Ectodermal cell (in vitro differentiated cells): Measurements from ENCODE around the gene BSDC1.

Source experiments
- H3K27ac ChIP-seq: 2 replicates; pipeline ENCODE4 v1.7.0; 2013; ENCODE audit warnings: mild to moderate bottlenecking, low read depth, low read length; ENCODE audit not compliant: insufficient read depth, poor library complexity, severe bottlenecking
- H3K27me3 ChIP-seq: 2 replicates; pipeline ENCODE4 v1.7.0; 2013; ENCODE audit warnings: mild to moderate bottlenecking, low read length; ENCODE audit not compliant: insufficient read depth, control insufficient read depth, poor library complexity, severe bottlenecking
- H3K36me3 ChIP-seq: one replicate; pipeline ENCODE4 v1.7.0; 2013; ENCODE audit warnings: low read length; ENCODE audit not compliant: control insufficient read depth, insufficient read depth
- H3K4me1 ChIP-seq: one replicate; pipeline ENCODE4 v1.7.0; 2013; ENCODE audit warnings: low read length; ENCODE audit not compliant: control insufficient read depth, insufficient read depth
- H3K4me3 ChIP-seq: 2 replicates; pipeline ENCODE4 v1.7.0; 2013; ENCODE audit warnings: low read depth, low read length, control low read depth; ENCODE audit not compliant: insufficient read depth
- H3K9me3 ChIP-seq: 2 replicates; pipeline ENCODE4 v1.7.0; 2013; ENCODE audit warnings: mild to moderate bottlenecking, low read length, moderate library complexity; ENCODE audit not compliant: control insufficient read depth
- WGBS, 2 experiments: methylation state at CpG; one replicate each; pipeline ENCODE4 v1.1.7; 2013; ENCODE audit warnings: missing lambda C conversion rate in 2 of 2; 5-methylcytosine and 5-hydroxymethylcytosine counted together

The BSDC1 gene

GRCh38 chr1:32337855-32338636 lies 56.2 kb downstream of the BSDC1 start:
- no peaks in the 10 kb centered on the region for H3K9me3 ChIP-seq
- H3K27me3 ChIP-seq = no peaks in the 10 kb centered on the region
- peak overlapping the region; percentile 74 for H3K27ac ChIP-seq
- peaks cover 36% of the 10 kb centered on the region for H3K4me1 ChIP-seq
- WGBS, 2 experiments = 57 to 63% methylated on average over 16 of the region's 16 CpGs
- no peak overlapping the region for H3K4me3 ChIP-seq
- H3K36me3 ChIP-seq = peaks cover 18% of the 10 kb centered on the region

- H3K36me3 ChIP-seq = peaks cover 23% of the 10 kb centered on the region
- peaks cover 36% of the 10 kb centered on the region for H3K4me1 ChIP-seq
- H3K27me3 ChIP-seq = no peaks in the 10 kb centered on the region
- 74 to 76% methylated on average over 8 of the region's 8 CpGs for WGBS, 2 experiments
- H3K4me3 ChIP-seq = no peak overlapping the region
- H3K27ac ChIP-seq = no peak overlapping the region
- H3K9me3 ChIP-seq = no peaks in the 10 kb centered on the region
Observed at GRCh38 chr1:32336963-32337675, 57.1 kb downstream of the BSDC1 start.

- H3K4me3 ChIP-seq = peak overlapping the region; percentile 70
- WGBS, 2 experiments = 31% methylated on average over 15 of the region's 15 CpGs
- H3K27ac ChIP-seq = no peak overlapping the region
- peaks cover 26% of the 10 kb centered on the region for H3K36me3 ChIP-seq
- no peaks in the 10 kb centered on the region for H3K9me3 ChIP-seq
- peaks cover 36% of the 10 kb centered on the region for H3K4me1 ChIP-seq
- no peaks in the 10 kb centered on the region for H3K27me3 ChIP-seq
Observed at GRCh38 chr1:32336591-32336932, 57.7 kb downstream of the BSDC1 start.

- peak within 1 kb of the TSS; percentile 70 for H3K4me3 ChIP-seq
- 1% methylated on average over 93 to 95 of the region's 95 CpGs for WGBS, 2 experiments
- peak within 1 kb of the TSS; percentile 93 for H3K27ac ChIP-seq
Observed at GRCh38 chr1:32335790-32336590, 58.3 kb downstream of the BSDC1 start, which contains the start of gene MARCKSL1. Gene MARCKSL1, minus strand, starts transcription at chr1:32336233. Its CDS starts 200 bp downstream, at chr1:32336033.

GRCh38 chr1:32335535-32335789 lies 58.8 kb downstream of the BSDC1 start:
- 0% methylated on average over 34 of the region's 34 CpGs for WGBS, 2 experiments
- H3K9me3 ChIP-seq = no peaks in the 10 kb centered on the region
- peaks cover 36% of the 10 kb centered on the region for H3K4me1 ChIP-seq
- H3K27me3 ChIP-seq = no peaks in the 10 kb centered on the region
- peaks cover 33% of the 10 kb centered on the region for H3K36me3 ChIP-seq
- peak overlapping the region; percentile 70 for H3K4me3 ChIP-seq
- H3K27ac ChIP-seq = peak overlapping the region; percentile 93

More at GRCh38 chr1:32335790-32336590, 58.3 kb downstream of the BSDC1 start, which contains the start of gene MARCKSL1:
- Histone ChIP-seq H3K4me1 (peaks cover 36% of the 10 kb centered on the region), H3K27me3 (no peaks in the 10 kb centered on the region), H3K9me3 (no peaks in the 10 kb centered on the region), H3K36me3 (peaks cover 30% of the 10 kb centered on the region)

GRCh38 chr1:32334864-32335534 lies 59.2 kb downstream of the BSDC1 start:
- WGBS, 2 experiments = 0 to 1% methylated on average over 46 of the region's 46 CpGs
- peak overlapping the region; percentile 70 for H3K4me3 ChIP-seq
- H3K36me3 ChIP-seq = peaks cover 37% of the 10 kb centered on the region
- H3K27ac ChIP-seq = peak overlapping the region; percentile 93
- H3K9me3 ChIP-seq = no peaks in the 10 kb centered on the region
- H3K27me3 ChIP-seq = no peaks in the 10 kb centered on the region
- peaks cover 36% of the 10 kb centered on the region for H3K4me1 ChIP-seq

GRCh38 chr1:32334274-32334861 lies 59.9 kb downstream of the BSDC1 start:
- Histone ChIP-seq H3K36me3 (peaks cover 41% of the 10 kb centered on the region), H3K4me1 (peaks cover 36% of the 10 kb centered on the region), H3K27me3 (no peaks in the 10 kb centered on the region), H3K9me3 (no peaks in the 10 kb centered on the region), H3K4me3 (peak overlapping the region; percentile 70), H3K27ac (peak overlapping the region; percentile 23)
- whole genome bisulfite sequencing, 2 experiments = 30 to 38% methylated on average over 9 of the region's 9 CpGs

GRCh38 chr1:32333251-32333963 lies 60.8 kb downstream of the BSDC1 start:
- H3K27ac ChIP-seq = no peak overlapping the region
- H3K4me1 ChIP-seq = peaks cover 30% of the 10 kb centered on the region
- H3K9me3 ChIP-seq = no peaks in the 10 kb centered on the region
- no peaks in the 10 kb centered on the region for H3K27me3 ChIP-seq
- 91 to 96% methylated on average over 2 to 3 of the region's 3 CpGs for WGBS, 2 experiments
- peak overlapping the region; percentile 70 for H3K4me3 ChIP-seq
- peaks cover 49% of the 10 kb centered on the region for H3K36me3 ChIP-seq
